ENCODE measurements around the gene RPP38. TPM values are rescaled to one million over a fixed set of nuclear protein-coding genes. Genes with fewer than 3 reads are reported as not detected.
A peak's percentile ranks its signal among the peaks of the same experiment; 100 is the strongest.

RPP38 gene
- total RNA-seq, 2 donors from 2014 or later = 15.4 to 17.6 TPM

- DNase-seq = no peak
- no peak for ATAC-seq
- intact Hi-C loops (cut with DNase I, micrococcal nuclease) = no loop called here
These were observed 47.6 kb downstream of the RPP38 start for GRCh38 chr10:15144788-15145187.

GRCh38 chr10:15146366-15146765 lies 49.2 kb downstream of the RPP38 start:
- DNase-seq (no peak), ATAC-seq (no peak)
- intact Hi-C loops (cut with DNase I, micrococcal nuclease) = no loop called here

- DNase-seq (no peak), ATAC-seq (no peak)
- intact Hi-C loops (cut with DNase I, micrococcal nuclease) = no loop called here
These were observed 50.6 kb downstream of the RPP38 start for GRCh38 chr10:15147594-15148392.

GRCh38 chr10:15149042-15149771 lies 52.1 kb downstream of the RPP38 start:
- intact Hi-C loops (cut with DNase I, micrococcal nuclease) = no loop called here
- no peak for ATAC-seq

GRCh38 chr10:15150563-15150962 lies 53.4 kb downstream of the RPP38 start:
- intact Hi-C loops (cut with DNase I, micrococcal nuclease) = no loop called here
- DNase-seq = no peak
- no peak for ATAC-seq

More at GRCh38 chr10:15149042-15149771, 52.1 kb downstream of the RPP38 start:
- no peak for DNase-seq

- DNase-seq = no peak
- intact Hi-C loops (cut with DNase I, micrococcal nuclease) = no loop called here
- ATAC-seq = peak; percentile 56
These were observed 55.4 kb downstream of the RPP38 start for GRCh38 chr10:15152556-15152955.

Other genes with a start within 250 kb of the RPP38 start
- 1 to 10 TPM; 5.6 to 7.9 TPM for gene SUV39H2, start 218.5 kb upstream of the RPP38 start, total RNA-seq
- gene DCLRE1C, start 143.3 kb upstream of the RPP38 start, total RNA-seq = 10 to 100 TPM; 10.3 to 13.7 TPM
- not detected for gene MEIG1, start 138.0 kb upstream of the RPP38 start, total RNA-seq
- gene OLAH, start 53.4 kb upstream of the RPP38 start, total RNA-seq = not detected
- gene ACBD7, start 8.6 kb upstream of the RPP38 start, total RNA-seq = under 1 TPM; 0.25 to 0.61 TPM
- 10 to 100 TPM; 19.1 to 21.3 TPM for gene NMT2, start 71.3 kb downstream of the RPP38 start, total RNA-seq

Data from left colon (tissue), 2 donors.